ENCODE data around the gene EXOG.

Gene EXOG

GRCh38 chr3:38496131-38496910, at the start of gene EXOG:
Gene EXOG, plus strand, starts transcription at chr3:38496340. Its CDS starts 28 bp downstream, at chr3:38496368.
- peak; percentile 71 for DNase-seq

GRCh38 chr3:38446812-38447211, 49.3 kb upstream of the EXOG start:
- DNase-seq, result no peak

- DNase-seq, result no peak
These were observed 45.3 kb upstream of the EXOG start for GRCh38 chr3:38450853-38451252.

- no peak for DNase-seq
These were observed 42.8 kb upstream of the EXOG start, which contains the start of gene ACVR2B for GRCh38 chr3:38453075-38453912. Gene ACVR2B, plus strand, starts transcription at chr3:38453890. Its CDS starts 433 bp downstream, at chr3:38454323.

- DNase-seq, result no peak
These were observed 42.3 kb upstream of the EXOG start for GRCh38 chr3:38453913-38454177.

GRCh38 chr3:38454178-38454883, 41.8 kb upstream of the EXOG start:
- DNase-seq, result no peak

GRCh38 chr3:38454884-38455638, 41.1 kb upstream of the EXOG start:
- DNase-seq, result no peak

- no peak for DNase-seq
These were observed 40.3 kb upstream of the EXOG start for GRCh38 chr3:38455639-38456430.

- DNase-seq, result no peak
These were observed 38.8 kb upstream of the EXOG start for GRCh38 chr3:38457111-38458003.

- no peak for DNase-seq
These were observed 37.2 kb upstream of the EXOG start for GRCh38 chr3:38458796-38459498.

GRCh38 chr3:38459499-38460048, 36.6 kb upstream of the EXOG start:
- DNase-seq, result no peak

- no peak for DNase-seq
These were observed 35.5 kb upstream of the EXOG start for GRCh38 chr3:38460377-38461270.

- no peak for DNase-seq
These were observed 30.5 kb upstream of the EXOG start for GRCh38 chr3:38465588-38466154.

GRCh38 chr3:38468765-38469164, 27.4 kb upstream of the EXOG start:
- DNase-seq, result no peak

GRCh38 chr3:38469852-38470251, 26.3 kb upstream of the EXOG start:
- no peak for DNase-seq

GRCh38 chr3:38471260-38471857, 24.8 kb upstream of the EXOG start:
- DNase-seq, result no peak

GRCh38 chr3:38472342-38472741, 23.8 kb upstream of the EXOG start:
- DNase-seq, result no peak

GRCh38 chr3:38473229-38473628, 22.9 kb upstream of the EXOG start:
- no peak for DNase-seq
